Activated CD8-positive, alpha-beta memory T cell treated with anti-CD3 and anti-CD28 coated beads for 4 hours (primary cell): Measurements from ENCODE around the gene CROCC2.

ENCODE experiments used
- DNase-seq, 2 donors: peaks; one replicate each; pipeline ENCODE4 v3.0.0-alpha.2; 2020; ENCODE audit warnings: low read depth in 2 of 2

The CROCC2 gene

DNA sequence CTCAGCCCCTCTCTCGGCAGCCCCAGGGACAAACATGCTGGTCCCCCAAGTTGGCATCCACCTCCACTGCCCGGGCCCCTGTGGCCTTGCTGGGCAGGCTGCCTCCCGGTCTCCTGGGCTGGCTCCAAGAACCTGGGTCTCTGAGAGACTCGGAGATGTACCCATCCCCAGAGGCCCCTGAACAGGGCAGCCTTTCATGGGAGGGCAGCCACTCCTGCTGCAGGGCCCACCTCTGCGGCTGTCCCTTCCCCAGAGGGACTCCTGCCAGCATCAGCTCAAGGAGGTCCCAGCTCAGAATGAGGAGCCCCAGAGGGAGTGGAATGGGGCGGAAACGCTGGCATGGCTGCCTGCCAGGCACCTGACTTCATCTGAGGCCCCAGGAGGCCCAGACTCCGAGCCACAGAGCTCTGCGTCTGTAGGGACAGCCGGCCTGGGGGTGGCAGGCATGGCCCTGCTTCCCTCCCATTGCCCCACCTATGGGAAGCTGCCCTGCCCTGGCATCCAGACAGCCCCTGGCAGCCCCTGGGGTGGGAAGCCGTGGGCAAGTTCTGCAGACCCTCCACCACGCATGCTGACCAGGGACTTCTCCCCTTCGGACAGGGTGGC is 857 bp upstream of the CROCC2 start:
- no peak for DNase-seq

DNA sequence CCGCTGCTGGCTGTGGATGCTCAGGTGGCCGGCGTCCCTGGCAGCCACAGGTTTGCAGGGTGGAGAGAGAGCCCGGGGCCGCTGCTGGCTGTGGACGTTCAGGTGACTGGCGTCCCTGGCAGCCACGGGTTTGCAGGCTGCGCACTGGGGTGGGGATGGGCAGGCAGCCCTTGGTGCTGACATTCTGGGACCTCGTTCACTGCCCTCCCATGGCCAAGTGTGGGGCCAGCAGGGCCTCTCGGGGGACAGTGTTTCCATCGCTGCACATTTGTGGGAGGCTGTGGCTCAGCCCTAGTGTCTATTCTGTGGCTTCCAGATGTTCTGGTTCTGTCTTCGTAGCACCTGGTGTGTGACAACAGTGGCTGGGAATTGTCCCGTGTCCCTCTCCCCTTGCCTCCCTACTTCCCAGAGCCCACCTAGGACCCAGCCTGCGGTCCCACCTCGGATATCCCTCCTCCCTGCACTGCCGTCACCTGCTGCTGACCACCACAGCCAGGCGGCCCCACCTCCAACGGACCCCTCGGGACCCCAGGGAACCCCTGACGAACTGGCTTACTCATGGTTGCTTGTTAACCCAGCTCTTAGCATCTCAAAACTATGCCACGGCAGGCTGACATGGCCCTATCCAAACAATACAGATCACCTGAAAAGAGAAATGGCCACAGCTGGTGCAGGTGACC is 915 bp downstream of the CROCC2 start:
- no peak for DNase-seq

DNA sequence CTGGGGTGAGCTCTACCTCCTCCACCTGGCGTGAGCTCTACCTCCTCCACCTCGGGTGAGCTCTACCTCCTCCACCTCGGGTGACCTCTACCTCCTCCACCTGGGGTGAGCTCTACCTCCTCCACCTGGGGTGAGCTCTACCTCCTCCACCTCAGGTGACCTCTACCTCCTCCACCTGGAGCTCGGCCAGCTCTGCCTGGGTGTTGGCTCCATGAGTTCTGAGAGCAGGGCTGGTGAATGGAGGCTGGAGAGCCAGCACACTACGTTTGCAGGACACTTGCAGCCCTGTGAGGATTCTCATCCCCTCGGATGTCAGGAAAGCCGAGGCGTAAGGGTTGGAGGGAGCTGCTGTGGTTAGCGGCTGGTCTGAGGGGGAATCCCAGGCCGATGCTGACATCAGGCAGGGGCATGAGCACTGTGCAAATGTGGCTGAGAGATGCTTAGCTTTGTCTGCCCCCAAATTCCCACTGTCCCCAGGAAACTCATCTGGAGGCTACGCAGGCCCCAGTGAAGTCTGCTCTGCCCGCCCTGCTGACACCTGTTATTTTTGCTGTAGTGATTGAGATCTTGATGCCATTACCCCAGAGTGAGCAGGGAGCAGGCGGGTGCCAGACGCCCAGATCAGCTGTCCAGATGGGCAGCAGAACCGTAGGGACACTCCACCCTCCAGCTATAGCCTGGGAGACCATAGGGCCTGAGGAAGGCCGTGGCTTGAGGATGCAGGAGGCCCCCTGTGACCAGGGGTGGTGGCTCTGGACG is 3.3 kb downstream of the CROCC2 start:
- no peak for DNase-seq

DNA sequence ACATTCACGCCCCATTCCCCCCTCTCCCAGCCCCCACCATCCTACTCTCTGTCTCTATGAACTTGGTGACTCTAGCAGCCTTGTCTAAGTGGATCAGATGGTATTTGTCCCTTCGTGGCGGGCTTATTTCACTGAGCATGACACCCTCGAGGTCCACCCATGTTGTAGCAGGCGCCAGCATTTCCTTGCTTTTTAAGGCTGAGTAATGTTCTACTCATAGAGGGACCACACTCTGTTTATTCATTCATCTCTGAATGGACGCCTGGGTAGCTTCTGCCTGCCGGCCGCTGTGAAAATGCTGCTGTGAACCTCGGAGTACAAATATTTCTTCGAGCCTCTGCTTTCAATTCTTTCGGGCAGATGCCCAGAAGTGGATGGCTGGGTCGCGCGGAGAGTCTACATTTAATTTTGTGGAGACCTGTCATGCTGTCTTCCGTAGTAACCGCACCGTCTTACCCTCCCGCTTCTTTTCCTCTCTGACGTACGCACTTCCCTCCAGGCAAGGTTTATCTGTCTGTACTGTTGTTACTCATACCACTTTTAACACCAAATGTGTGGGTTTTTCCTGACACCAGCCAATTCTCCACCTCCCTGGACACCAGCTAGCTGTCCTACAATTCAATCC is 5.6 kb downstream of the CROCC2 start:
- no peak for DNase-seq

DNA sequence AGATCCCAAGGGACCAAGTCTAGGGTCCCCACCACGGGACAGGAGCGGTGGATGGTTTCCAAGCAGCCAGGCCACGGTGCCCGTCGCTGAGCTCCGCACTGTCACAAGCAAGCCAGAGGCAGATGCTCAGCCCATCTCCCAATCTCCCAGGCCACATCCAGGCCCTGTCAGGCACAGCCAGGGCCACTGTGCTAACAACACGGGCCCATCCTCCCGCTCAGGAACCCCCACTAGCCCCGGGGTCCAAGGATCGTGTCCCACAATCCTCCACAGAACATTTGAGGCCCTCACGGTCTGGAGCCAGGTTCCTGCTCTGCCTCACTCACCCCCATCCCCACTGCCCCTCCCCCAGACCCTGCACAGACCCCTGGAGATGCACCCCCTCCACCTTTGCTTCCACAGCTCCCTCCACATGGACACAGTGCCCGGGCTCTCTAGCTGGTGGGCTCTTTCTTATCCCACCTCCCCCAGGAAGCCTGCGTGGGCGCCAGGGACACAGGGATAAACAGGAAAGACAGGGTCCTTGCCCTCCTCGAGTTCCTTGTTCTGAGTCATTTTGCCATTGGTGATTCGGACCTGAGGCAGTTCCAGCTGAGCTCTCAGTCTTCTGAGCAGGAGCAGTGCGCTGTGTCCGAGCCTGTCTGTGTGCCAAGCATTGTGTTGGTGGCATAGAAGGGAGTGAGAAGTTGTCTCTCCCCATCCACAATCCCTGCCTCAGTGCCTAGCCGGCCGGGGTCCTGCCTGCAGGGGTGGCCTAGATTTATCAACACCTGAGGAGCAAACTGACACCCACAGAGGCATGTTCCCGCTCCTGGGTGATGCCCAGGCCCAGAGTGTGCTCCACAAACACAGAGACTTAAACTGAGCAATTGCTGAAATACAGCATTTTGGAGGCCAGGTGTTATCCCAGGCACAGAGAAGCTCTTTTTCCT is 7.0 kb downstream of the CROCC2 start:
- DNase-seq: no peak

DNA sequence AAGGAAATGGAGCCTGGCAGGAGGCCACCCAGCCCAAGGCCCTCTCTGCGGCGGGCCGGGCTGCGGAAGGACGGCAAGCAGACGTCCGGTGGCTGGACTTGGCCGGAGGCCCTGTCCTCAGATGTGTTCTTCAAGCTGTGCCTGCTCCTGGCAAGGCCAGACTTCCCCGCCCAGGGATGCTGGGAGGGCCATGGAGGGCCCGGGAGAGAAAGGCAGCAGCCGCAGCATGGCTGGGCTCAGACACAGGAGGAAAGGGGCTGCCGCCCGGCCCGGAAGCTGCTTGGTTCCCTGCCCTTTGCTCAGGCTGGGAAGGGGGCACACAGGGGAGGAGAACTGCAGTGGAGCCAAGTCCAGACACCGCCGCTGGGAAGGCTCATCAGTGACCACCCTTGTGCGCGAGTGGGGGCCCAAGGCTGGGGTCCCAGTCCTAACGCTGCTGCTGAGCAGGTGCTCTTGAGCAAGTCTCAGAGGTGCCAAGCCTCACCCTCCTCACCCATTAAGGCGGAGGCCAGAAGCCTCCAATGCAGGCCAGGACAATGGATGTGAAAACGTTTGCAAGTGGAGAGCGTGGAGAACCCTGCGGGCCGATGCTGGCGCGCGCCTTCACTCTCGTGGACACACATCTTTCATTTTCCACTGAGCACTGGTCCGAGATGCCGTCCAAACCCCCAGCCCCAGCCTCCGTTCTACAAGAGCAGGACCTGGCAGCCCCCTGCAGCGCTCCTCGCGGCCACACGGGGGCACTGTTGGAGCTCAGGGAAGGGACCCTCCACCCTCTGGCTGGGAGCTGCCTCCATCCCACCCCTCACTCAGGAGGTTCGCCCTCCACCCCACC is 7.9 kb downstream of the CROCC2 start:
- DNase-seq: peak; percentile 20 to 33

DNA sequence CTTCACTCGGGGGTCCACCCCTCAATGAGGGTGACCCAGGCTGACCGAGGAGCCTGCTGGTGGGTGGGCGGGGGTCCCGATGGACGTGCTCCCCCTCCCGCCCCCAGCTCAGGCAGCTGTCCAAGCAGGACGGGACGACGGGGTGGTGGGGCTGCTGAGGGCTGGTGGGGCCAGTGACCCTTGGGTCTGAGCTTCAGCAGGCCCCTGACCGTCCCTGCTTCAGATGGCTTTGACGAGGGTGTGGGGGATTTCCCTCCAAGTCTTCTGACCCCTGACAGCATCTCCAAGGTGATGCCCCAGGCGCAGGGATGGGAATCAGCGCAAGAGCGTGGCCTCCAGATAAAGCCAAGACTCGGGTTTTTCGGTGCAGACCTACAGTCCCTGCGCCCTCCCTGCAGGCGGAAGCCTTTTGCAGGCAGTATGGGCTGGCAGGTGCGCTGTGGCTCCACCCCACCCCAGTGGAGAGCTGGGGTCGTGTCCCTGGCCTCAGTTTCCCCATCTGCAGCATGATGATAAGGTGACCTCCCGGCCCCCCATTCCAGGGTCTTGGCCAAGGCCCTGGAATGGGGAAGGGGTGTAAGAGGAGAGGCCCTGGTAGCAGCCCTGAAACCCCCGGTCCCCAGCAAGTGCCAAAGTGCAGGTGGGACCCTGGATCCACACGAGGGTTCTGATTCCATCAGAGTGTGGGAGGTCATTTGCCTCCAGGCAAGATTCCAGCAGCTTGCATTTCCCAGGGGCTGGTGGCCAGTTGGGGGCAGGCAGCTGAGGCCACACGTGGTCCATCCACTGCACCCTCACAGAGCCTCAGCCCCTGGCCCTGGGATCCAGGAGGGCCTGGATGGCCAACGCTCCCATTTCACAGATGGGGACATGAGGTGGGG is 8.7 kb downstream of the CROCC2 start:
- DNase-seq: no peak

DNA sequence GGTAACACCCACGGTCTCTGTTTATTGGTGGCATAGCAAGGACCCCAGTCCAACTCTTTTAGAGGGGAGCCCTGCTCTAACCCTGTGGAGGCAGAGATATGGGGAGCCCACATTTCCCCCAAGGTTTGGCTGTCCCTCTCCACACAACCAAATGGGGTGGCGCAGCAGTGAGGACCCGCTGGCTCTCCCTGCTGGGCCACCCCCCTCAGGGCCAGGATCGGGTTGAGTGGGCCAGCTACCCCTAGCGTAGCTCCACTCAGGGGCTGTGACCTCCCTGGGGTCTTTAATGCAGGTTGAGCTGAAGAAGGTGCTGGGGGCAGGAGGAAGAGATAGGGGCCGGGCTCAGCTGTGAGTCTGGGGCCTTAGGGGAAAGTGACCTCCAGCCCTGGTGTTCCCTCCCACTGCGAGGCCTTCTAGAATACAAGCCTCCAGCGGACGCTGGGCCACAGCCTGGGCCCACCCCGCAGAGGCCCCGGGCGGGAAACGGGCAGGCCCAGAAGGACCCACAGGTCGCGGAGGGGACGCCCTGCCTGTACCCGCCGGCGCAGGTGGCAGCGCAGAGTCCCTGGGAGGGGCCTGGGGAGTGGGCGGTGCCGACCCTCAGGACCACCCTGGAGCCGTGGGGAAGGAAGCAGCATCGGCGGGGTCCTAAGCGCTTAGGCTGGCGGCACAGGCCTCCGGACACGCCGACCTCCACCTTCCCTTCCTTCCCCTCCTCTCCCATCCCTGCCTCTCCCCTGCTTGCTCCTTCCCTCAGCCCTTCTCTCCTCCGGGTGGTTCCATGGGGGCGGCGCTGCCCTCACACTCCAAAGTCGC is 9.6 kb downstream of the CROCC2 start:
- no peak for DNase-seq

DNA sequence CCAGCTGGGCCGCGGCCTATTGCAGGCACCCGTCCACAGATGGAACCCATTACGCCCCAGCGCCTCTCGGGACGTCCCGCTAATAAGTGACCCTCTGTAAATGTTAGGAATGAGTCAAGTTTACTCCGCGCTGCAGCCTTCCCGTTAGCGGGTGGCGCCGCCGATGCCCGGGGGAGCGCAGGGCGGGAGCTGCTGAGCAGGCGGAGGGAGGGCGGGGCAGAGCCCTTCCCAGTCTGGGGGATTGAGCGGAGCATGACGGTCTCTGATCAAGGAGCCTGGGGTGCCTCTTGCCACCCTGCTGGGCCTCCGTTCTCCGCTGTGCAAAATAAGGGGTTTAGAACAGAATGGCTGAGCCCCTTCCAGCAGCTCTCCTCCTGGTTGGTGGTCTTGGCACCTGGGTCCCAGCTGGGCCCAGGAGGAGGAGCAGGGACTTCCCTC is 10.5 kb downstream of the CROCC2 start:
- no peak for DNase-seq

DNA sequence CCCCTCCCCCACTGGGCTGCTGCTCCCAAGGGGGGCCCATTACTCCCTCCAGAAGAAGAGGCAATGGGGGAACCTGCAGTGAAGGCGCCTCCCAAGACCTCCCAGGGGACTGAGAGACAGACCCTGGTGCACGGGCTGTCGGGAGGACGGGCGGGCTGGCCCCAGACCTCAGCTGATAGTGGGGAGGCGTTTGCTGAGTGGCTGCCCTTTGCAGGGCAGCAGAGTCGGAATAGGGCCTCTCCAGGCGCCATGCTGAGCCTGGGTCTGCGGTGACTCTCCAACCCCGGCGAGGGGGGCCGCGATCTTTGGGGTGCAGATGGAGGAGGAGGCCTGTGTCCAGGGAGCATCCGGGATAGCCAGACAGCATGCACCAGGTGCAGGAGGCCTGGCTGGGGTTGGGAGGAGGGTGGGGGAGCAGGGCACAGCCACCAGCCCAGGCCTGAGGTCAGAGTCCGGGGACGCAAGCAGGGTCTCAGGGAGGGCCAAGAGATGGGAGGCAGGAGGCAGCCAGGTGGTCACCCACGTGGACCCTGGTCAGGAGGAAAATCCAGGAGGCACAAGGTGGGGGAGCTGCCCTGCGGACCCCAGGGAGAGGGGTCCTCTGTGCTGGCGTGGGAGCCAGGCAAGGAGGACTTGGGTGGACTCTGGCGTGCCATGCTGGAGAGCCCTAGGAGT is 11.0 kb downstream of the CROCC2 start:
- DNase-seq: no peak

DNA sequence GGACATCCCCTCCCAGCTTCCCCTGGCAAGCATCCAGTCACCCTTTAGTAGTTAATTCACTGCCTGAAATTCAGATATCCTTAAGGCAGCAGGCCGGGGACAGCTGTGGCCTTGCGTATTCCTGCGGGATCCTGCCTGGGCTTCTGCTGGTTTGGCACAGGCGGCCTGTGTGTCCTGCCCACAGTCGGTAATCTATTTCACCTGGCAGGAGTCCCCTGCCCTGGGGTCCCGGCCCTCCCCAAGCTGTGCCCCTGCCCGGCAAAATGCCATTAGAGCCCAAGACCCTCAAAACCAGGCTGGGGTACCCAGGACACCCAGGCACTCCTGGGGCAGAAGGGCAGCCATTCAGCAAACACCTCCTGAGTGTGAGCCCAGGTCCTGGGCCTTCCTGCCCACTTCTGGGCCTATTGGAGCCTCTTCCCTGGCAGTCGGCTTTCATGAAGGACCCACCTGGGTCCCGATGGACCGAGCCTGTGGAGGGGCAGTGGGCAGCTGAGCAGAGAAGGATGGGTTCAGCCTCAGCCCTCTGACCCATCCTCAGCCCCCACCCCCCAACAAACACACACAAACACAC is 11.6 kb downstream of the CROCC2 start:
- no peak for DNase-seq

DNA sequence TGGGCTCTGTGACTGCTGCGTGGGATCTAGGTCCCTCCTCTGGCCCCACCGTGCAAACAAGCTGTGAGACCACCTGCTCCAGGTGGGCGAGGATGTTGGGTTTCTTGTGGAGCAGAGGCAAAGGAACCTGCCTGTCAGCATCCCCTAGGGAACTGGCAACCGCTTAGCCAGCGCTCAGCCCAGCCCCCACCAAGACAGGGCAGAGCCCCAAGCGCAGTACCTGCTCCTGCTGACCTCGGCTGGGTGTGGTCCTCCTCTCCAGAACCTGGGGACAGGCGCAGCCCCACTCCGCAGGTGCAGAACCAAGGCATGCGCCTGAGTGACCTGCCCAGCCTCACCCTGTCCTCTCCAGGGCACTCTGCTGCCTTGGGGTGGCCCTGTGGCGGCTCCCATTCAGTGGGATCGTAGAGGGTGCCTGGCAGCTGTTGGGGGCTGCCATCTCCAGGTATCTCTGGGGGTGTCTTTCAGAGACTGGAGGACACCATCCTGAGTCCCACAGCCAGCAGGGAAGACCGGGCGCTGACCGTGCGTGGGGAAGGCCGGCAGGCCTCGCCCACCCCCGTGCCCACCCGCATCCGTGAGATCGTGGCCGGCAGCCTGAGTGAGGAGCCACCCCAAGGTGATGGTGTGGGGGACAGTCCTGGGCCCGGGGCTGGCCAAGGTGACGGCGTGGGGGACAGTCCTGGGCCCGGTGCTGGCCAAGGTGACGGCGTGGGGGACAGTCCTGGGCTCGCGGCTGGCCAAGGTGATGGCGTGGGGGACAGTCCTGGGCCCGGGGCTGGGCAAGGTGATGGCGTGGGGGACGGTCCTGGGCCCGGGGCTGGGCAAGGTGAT is 12.3 kb downstream of the CROCC2 start:
- no peak for DNase-seq

DNA sequence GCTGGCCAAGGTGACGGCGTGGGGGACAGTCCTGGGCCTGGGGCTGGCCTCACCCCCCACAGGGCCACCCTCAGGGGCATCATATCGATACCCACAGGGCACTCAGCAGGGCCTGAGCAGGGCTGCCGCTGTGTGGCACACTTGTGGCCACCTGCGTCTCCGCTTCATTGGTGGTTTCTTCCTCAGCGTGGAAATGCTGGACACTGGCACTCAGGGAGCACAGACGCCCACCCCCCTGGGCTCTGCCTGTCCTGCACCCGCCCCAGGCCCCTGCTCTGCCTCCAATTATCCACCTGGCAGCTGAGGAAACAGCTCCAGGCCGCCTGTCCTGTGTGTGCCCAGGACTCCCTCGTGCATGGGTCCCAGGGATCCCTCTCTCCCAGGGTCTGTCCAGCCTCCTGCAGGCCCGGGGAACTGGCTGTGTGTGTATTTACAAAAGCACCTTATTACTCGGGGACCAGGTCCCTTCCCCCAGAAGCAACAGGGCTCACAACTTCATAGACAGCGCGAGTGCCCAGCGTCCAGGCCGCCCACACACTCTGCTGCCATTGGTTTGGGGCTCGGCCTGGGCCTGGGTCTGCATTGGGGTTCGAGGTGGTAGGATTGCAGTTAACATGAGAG is 13.1 kb downstream of the CROCC2 start:
- no peak for DNase-seq

DNA sequence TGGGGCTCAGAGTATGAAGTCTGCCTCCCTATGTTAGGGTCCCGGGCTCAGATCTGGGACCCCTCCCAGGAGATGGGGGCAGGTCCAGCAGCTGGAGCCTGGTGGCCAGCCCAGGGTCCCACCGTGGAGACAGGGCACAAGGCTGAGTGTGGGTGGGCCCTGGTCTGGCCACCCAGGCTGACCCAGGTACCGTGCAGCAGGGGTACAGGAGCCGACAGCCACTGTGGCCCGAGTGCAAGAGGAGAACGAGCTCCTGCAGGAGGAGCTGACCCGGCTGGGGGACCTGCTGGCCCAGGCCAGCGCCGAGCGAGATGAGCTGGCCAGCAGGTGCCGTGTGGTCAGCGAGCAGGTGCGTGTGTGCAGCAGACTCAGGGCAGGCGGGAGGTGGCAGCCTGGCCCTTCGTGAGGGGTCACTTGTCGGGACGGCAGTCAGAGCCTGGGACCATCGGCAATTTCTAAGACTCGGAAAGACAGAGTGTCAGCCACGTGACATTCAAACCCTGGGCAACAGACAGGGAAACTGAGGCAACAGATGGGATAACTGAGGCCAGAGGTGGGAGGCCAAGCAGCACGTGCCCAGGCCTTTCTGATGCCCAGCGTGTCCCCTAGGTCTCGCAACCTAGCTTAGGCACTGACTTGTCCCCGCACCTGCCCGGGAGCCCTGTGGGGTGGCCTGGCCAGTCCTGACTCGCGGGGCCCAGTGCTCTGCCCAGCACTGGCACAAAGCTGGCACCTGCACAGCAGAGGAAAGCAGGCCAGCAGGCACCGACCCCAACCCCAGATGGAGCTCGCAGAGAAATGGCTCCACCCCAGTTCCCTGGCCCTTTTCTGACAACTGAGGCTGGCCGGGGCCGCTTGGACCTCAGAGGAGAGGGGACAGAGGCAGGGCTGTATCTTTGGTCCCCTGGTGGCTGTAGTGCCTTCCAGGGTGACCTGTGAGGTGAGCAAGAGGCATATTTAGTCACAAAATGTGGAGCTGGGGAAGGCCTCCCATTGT is 13.9 kb downstream of the CROCC2 start:
- DNase-seq: no peak

DNA sequence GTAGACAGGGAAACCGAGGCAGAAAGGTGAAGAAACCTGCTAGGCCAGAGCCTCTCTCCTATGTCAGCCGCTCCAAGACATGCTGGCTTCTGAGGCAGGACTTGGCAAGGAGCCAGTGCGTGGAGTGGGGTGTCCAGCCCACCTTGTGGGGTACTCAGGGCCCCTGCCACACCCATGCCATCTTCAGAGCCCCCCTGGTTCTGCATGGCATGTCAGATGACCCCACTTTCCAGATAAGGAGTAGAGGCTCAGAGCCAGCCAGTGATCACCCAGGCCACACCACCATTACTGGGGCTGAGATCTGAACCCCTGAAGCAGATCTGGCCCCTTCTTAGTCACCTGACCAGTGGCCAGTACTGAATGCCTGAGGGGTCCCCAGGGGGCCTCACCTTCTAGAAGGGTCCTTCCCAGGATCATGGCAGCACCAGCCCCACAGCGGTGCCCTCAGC is 14.7 kb downstream of the CROCC2 start:
- no peak for DNase-seq
